ENCODE measurements around the gene TVP23C.
"Not testable (repeated sequence)": the region's sequence is repeated elsewhere in the genome, so short reads cannot be mapped to it uniquely, and the experiment has no call there.

The TVP23C gene

DNA sequence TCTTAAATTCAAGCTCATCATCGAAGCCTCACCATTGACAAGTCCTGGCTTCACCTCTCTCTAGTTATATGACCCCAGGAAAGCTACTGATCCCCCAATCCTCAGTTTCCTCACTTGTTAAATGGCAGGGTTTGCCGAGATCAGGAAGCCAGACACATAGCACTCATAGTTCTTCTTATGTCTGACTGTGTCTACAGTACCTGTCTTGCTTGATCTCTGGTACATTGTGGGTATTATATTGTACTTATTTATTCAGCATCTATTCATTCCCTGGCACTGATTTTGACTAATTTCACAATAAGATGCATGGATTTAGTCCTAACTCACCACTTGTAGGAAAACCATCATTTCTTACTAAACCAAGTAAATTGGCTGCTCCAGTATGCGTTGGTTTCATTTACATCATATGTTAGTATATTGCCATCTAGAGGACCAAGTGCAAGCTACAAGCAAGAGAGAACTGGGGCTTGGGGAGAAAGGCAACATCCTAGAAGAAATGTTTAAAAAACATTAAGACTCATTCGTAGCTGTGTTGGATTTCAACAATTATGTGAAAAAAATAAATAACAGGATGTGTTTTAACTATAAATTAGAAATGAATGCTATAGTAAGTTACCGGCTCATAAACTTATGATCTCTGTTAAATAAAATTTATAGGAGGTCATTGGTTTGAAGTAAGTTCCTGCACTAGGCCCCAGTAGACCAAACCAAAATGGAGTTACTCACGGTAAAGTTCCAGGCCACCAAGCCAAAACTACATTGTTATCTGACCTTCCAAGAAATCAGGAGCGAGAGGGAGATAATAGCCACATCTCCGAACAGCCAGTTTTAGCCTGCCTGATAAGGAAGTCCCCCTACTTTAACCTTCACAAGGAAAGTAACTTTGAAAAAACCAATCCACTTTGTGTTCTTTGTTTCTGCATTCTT lies 36.7 kb downstream of the TVP23C start:
- not testable (repeated sequence) for H2BK5ac ChIP-seq (ENCODE audit: low read depth, low read length, poor library complexity, severe bottlenecking); H3K79me1 ChIP-seq (replicated peaks; ENCODE audit: low read length, poor library complexity, severe bottlenecking); H2AK5ac ChIP-seq (ENCODE audit: low read length, severe bottlenecking); H3K36me3 ChIP-seq (ENCODE audit: control insufficient read depth in 1 of 2, insufficient read depth in 2 of 2, low read depth in 1 of 2, low read length in 2 of 2); H3K27ac ChIP-seq (ENCODE audit: low read length, poor library complexity, severe bottlenecking); H3K9ac ChIP-seq (ENCODE audit: low read length); H2BK120ac ChIP-seq (ENCODE audit: low read depth, low read length); H3K4me1 ChIP-seq (ENCODE audit: control insufficient read depth, insufficient read depth, low read depth, low read length); H3K4ac ChIP-seq (ENCODE audit: low read depth in 1 of 2, low read length in 2 of 2); H3K4me2 ChIP-seq (ENCODE audit: low read length, poor library complexity, severe bottlenecking); H4K8ac ChIP-seq (ENCODE audit: low read length); H4K91ac ChIP-seq (ENCODE audit: low read length); H3K27me3 ChIP-seq (ENCODE audit: control insufficient read depth in 1 of 2, insufficient read depth in 1 of 2, low read length in 2 of 2); H3K14ac ChIP-seq (ENCODE audit: low read length in 2 of 2); H3K23ac ChIP-seq (ENCODE audit: low read length in 2 of 2); H3K4me3 ChIP-seq (ENCODE audit: insufficient read depth in 1 of 2, low read depth in 1 of 2, low read length in 2 of 2); H2AFZ ChIP-seq (ENCODE audit: low read depth, low read length); H3K9me3 ChIP-seq (ENCODE audit: control insufficient read depth, low read length); H3K18ac ChIP-seq (ENCODE audit: low read depth in 1 of 2, low read length in 2 of 2); H2BK15ac ChIP-seq (ENCODE audit: low read depth, poor library complexity, severe bottlenecking); H2BK12ac ChIP-seq (ENCODE audit: low read length in 2 of 2)
- WGBS, result 60% methylated on average over 3 of the region's 8 CpGs
- peak; percentile 78 for DNase-seq

DNA sequence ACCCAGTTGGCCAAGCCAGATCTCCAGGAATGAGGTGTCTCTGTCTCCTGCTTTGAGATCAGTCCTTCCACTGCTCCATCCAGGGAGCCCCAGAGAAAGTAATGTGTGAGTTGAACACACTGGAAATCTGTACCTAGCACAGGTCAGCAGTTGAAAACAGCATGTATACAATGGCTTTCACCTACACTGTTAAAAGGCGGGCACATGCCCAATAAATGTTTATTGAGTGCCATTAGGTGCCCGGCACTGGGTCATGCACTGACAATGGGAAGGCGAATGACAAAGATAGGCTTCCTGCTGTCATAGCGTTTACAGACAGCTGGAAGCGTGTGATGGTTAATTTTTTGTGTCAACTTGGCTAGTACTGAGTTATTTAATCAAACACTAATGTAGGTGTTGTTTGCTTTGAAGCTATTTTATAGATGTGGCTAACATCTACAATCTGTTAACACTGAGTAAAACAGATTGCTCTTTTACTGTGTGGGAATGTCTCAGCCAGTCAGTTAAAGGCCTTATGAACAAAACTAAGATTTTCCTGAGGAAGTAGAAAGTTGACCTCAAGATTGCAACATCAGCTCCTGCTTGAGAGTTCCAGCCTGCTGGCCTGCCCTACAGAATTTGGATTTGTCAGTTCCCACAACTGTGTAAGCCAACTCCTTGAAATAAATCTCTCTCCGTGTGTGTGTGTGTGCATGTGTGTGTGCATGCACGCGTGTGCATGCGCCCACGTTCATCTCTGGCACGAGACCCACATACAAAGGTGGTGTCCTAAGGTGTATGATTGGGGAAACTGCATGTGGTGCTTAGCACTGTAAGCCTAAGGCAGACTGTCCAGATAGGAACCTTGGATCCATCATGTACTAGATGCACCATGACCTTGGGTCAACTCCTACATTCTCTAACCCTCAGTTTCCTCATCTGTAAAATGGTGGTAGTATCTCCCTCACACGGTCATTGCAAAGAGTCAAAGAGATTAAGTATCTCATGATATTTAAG lies 38.0 kb downstream of the TVP23C start:
- H3K23ac ChIP-seq (ENCODE audit: low read length in 2 of 2); H3K9ac ChIP-seq (ENCODE audit: low read length); H3K4me2 ChIP-seq (ENCODE audit: low read length, poor library complexity, severe bottlenecking); H3K27ac ChIP-seq (ENCODE audit: low read length, poor library complexity, severe bottlenecking); H3K79me1 ChIP-seq (replicated peaks; ENCODE audit: low read length, poor library complexity, severe bottlenecking); H2AK5ac ChIP-seq (ENCODE audit: low read length, severe bottlenecking); H2AFZ ChIP-seq (ENCODE audit: low read depth, low read length); H3K18ac ChIP-seq (ENCODE audit: low read depth in 1 of 2, low read length in 2 of 2); H4K91ac ChIP-seq (ENCODE audit: low read length); H2BK12ac ChIP-seq (ENCODE audit: low read length in 2 of 2); H3K9me3 ChIP-seq (ENCODE audit: control insufficient read depth, low read length); H3K4me1 ChIP-seq (ENCODE audit: control insufficient read depth, insufficient read depth, low read depth, low read length); H3K27me3 ChIP-seq (ENCODE audit: control insufficient read depth in 1 of 2, insufficient read depth in 1 of 2, low read length in 2 of 2); H3K4ac ChIP-seq (ENCODE audit: low read depth in 1 of 2, low read length in 2 of 2); H3K14ac ChIP-seq (ENCODE audit: low read length in 2 of 2); H2BK120ac ChIP-seq (ENCODE audit: low read depth, low read length); H3K4me3 ChIP-seq (ENCODE audit: insufficient read depth in 1 of 2, low read depth in 1 of 2, low read length in 2 of 2); H3K36me3 ChIP-seq (ENCODE audit: control insufficient read depth in 1 of 2, insufficient read depth in 2 of 2, low read depth in 1 of 2, low read length in 2 of 2); H2BK15ac ChIP-seq (ENCODE audit: low read depth, poor library complexity, severe bottlenecking); H2BK5ac ChIP-seq (ENCODE audit: low read depth, low read length, poor library complexity, severe bottlenecking): not testable (repeated sequence)
- WGBS, result 90% methylated on average over 2 of the region's 12 CpGs
- DNase-seq, result peak; percentile 70
- H4K8ac ChIP-seq (ENCODE audit: low read length), result peak overlapping the region; percentile 28

DNA sequence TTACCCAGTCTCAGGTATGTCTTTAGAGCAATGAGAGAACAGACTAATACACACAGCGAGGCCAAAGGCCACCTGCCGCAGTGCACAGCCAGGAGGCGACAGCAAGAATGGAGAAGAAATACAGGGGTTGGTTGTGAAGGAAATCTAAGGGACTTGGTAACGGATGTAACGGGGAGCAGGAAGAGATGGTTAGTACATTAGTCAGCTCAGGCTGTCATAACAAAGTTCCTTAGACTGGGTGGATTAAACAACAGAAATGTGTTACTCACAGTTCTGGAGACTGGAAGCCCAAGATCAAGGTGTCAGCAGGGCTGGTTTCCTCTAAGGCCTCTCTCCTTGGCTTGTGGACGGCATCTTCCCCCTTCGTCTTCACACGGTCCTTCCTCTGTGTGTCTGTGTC lies 47.1 kb downstream of the TVP23C start:
- Histone ChIP-seq H2BK120ac (ENCODE audit: low read depth, low read length) (no peak overlapping the region), H3K79me1 (replicated peaks; ENCODE audit: low read length, poor library complexity, severe bottlenecking) (peaks cover 25% of the 10 kb centered on the region), H3K14ac (ENCODE audit: low read length in 2 of 2) (no peak overlapping the region), H3K4ac (ENCODE audit: low read depth in 1 of 2, low read length in 2 of 2) (no peak overlapping the region), H2AK5ac (ENCODE audit: low read length, severe bottlenecking) (no peak overlapping the region), H2AFZ (ENCODE audit: low read depth, low read length) (no peak overlapping the region), H3K27me3 (ENCODE audit: control insufficient read depth in 1 of 2, insufficient read depth in 1 of 2, low read length in 2 of 2) (no peaks in the 10 kb centered on the region), H4K8ac (ENCODE audit: low read length) (no peak overlapping the region), H3K9me3 (ENCODE audit: control insufficient read depth, low read length) (peaks cover 4% of the 10 kb centered on the region), H2BK12ac (ENCODE audit: low read length in 2 of 2) (no peak overlapping the region), H3K4me2 (ENCODE audit: low read length, poor library complexity, severe bottlenecking) (no peak overlapping the region), H3K4me1 (ENCODE audit: control insufficient read depth, insufficient read depth, low read depth, low read length) (no peaks in the 10 kb centered on the region), H4K91ac (ENCODE audit: low read length) (no peak overlapping the region), H3K36me3 (ENCODE audit: control insufficient read depth in 1 of 2, insufficient read depth in 2 of 2, low read depth in 1 of 2, low read length in 2 of 2) (peaks cover 29 to 38% of the 10 kb centered on the region in 2 experiments), H2BK15ac (ENCODE audit: low read depth, poor library complexity, severe bottlenecking) (no peak overlapping the region), H2BK5ac (ENCODE audit: low read depth, low read length, poor library complexity, severe bottlenecking) (no peak overlapping the region), H3K9ac (ENCODE audit: low read length) (no peak overlapping the region), H3K27ac (ENCODE audit: low read length, poor library complexity, severe bottlenecking) (no peak overlapping the region), H3K4me3 (ENCODE audit: insufficient read depth in 1 of 2, low read depth in 1 of 2, low read length in 2 of 2) (no peak overlapping the region), H3K23ac (ENCODE audit: low read length in 2 of 2) (no peak overlapping the region), H3K18ac (ENCODE audit: low read depth in 1 of 2, low read length in 2 of 2) (no peak overlapping the region)
- DNase-seq, result peak; percentile 43
- WGBS, result 66% methylated on average over 8 of the region's 8 CpGs

DNA sequence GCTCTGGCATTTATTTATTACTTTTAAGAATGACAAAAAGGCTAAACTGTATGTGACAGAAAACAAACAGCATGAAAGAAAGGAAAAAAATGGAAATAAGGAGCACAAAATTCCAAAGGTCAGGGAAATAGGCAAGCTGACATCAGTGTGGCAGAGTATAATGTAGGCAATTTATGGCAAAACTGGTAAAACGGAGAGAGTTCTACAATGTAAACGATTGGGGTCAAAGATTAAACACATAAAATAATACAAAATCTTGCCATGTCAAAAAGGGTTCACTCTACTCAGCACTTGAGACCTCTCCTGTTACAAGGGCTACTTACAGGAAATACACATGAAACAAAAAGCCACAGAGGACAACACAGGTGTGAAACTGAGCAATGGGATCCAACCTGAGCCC lies 48.8 kb downstream of the TVP23C start:
- peaks cover 4% of the 10 kb centered on the region for H3K9me3 ChIP-seq (ENCODE audit: control insufficient read depth, low read length)
- H2BK5ac ChIP-seq (ENCODE audit: low read depth, low read length, poor library complexity, severe bottlenecking), result no peak overlapping the region
- no peak overlapping the region for H3K9ac ChIP-seq (ENCODE audit: low read length)
- 25% methylated on average over 2 of the region's 2 CpGs for WGBS
- H3K18ac ChIP-seq (ENCODE audit: low read depth in 1 of 2, low read length in 2 of 2), result no peak overlapping the region
- H3K4me1 ChIP-seq (ENCODE audit: control insufficient read depth, insufficient read depth, low read depth, low read length), result no peaks in the 10 kb centered on the region
- H2BK15ac ChIP-seq (ENCODE audit: low read depth, poor library complexity, severe bottlenecking), result no peak overlapping the region
- H2AFZ ChIP-seq (ENCODE audit: low read depth, low read length), result no peak overlapping the region
- peaks cover 27% of the 10 kb centered on the region for H3K79me1 ChIP-seq (replicated peaks; ENCODE audit: low read length, poor library complexity, severe bottlenecking)
- no peak overlapping the region for H4K91ac ChIP-seq (ENCODE audit: low read length)
- H3K4me2 ChIP-seq (ENCODE audit: low read length, poor library complexity, severe bottlenecking), result no peak overlapping the region
- no peak overlapping the region for H2BK120ac ChIP-seq (ENCODE audit: low read depth, low read length)
- H3K14ac ChIP-seq (ENCODE audit: low read length in 2 of 2), result no peak overlapping the region
- DNase-seq, result no peak
- no peak overlapping the region for H2BK12ac ChIP-seq (ENCODE audit: low read length in 2 of 2)
- H3K4ac ChIP-seq (ENCODE audit: low read depth in 1 of 2, low read length in 2 of 2), result no peak overlapping the region
- no peaks in the 10 kb centered on the region for H3K27me3 ChIP-seq (ENCODE audit: control insufficient read depth in 1 of 2, insufficient read depth in 1 of 2, low read length in 2 of 2)
- H4K8ac ChIP-seq (ENCODE audit: low read length), result no peak overlapping the region
- H3K27ac ChIP-seq (ENCODE audit: low read length, poor library complexity, severe bottlenecking), result no peak overlapping the region
- peaks cover 29 to 39% of the 10 kb centered on the region in 2 experiments for H3K36me3 ChIP-seq (ENCODE audit: control insufficient read depth in 1 of 2, insufficient read depth in 2 of 2, low read depth in 1 of 2, low read length in 2 of 2)
- H3K4me3 ChIP-seq (ENCODE audit: insufficient read depth in 1 of 2, low read depth in 1 of 2, low read length in 2 of 2), result no peak overlapping the region
- no peak overlapping the region for H2AK5ac ChIP-seq (ENCODE audit: low read length, severe bottlenecking)
- no peak overlapping the region for H3K23ac ChIP-seq (ENCODE audit: low read length in 2 of 2)

Measured in mesenchymal stem cell (in vitro differentiated cells and primary cell).